NCI-H1048 (cell line): ENCODE results near the gene GPAT2.
"Not testable (repeated sequence)": the region's sequence is repeated elsewhere in the genome, so short reads cannot be mapped to it uniquely, and the experiment has no call there.

Experiments used
- DNase-seq: peaks from one replicate; lab custom pipeline; 2025; lab: John Stamatoyannopoulos, UW

Gene GPAT2

GRCh38 chr2:96064760-96065159, 30.0 kb upstream of the GPAT2 start:
- DNase-seq = not testable (repeated sequence)

GRCh38 chr2:96064047-96064675, 29.4 kb upstream of the GPAT2 start:
- DNase-seq = not testable (repeated sequence)

DNA sequence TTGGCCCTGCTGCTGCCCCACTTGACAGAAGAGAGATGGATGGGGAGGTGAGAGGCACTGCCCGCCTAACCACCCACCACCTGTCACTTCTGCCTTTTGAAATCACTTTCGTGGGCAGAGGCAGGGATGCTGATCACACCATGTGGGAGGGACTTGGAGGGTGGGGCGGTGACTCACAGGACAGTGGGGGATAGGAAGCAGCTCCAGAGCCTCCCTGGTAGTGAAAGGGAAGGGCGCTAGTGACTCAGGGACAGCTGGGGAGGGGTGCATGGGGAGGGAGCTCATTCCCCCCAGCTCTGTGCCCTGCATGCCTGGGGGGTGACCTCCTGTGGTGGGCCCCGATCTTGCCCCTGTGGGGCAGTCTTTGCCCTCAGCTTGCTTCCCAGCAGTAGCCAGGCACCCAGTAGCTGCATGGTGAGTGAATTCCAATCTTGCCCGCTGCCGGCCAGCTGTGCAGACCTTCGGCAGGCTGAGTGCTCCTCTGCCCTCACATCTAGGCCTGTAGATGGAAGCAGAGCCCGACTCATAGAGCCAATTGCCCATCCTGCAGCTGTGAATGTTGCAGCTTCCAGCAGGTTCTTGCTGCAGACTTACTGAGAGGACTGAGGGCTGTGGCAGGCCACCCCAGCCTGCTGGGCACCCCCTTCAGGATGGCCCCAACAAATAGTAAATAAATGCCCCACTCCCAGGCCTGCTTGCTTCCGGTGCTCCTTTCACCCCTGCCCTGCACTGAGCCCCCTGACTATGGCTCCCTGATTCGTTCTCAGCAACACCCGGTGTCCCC, 28.6 kb upstream of the GPAT2 start:
- DNase-seq = not testable (repeated sequence)

- not testable (repeated sequence) for DNase-seq
These were observed 27.8 kb upstream of the GPAT2 start for GRCh38 chr2:96062483-96062882.

DNA sequence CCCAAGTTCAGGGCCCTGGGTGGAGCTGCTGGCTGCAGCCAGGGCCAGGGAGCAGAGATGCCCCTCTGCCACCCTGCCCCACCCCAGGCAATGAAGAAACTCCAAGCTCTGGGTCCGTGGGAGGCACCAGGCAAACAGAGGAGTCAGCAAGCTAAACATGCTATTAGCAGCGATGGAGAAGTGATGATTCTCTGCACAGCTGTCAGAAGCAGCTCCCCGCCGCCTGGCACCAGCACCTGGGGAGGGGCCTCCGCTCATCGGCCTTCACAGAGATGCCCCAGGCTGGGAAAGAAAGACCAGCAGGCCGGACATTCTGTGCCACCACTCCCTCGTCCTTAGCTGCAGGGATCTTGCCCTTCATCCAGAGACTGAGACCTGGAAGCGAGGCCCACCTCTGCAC, 27.2 kb upstream of the GPAT2 start:
- DNase-seq = not testable (repeated sequence)

DNA sequence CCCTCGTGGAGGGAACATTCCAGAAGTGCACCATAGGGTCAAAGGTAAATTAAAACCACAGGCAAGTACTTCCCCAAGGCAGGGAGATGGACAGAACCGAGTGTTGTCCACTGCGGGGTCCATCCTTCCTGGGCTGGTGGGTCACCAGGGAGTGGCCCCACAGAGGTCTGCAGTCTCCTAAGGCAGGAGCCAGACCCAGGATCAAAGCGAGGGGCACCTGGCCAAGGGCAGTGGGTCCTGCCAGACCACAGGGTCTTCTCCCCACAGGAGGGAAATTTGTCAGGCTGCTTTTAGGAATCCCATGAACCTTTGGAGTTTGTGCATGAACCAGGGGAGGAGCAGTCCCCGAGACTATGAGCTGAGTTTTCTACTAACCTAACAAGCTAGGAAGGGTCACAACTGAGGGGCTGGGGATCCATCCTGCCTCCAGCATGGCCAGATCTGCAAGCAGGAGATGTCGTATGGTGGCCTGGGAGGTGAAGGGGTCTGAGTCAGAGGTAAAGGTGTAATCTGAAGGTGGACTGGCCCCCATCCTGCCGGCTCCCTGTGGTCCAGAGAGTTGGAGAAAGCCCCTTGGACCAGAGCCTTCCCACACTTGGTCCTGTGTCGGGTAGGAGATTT, 26.6 kb upstream of the GPAT2 start:
- not testable (repeated sequence) for DNase-seq

DNA sequence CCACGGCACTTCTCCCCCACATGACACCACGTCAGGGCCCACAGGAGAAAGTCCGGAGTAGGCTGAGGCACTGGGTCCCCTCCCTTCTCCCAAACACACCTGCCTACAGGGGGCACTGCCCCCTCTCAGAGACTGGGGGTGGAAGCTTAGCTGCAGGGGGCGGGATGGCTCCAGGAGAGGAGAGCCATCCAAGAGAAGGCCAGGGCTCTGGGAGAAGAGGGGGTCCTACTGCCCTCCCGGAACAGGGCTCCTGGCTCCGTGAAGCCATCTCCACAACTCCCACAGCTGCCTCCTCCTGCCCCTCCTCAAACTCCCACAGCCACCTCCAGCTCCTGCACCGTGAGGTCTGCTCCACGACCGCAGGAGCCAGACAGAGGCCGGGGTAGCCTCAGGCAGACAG, 25.6 kb upstream of the GPAT2 start:
- DNase-seq = not testable (repeated sequence)

GRCh38 chr2:96059443-96059842, 24.7 kb upstream of the GPAT2 start:
- DNase-seq = not testable (repeated sequence)

DNA sequence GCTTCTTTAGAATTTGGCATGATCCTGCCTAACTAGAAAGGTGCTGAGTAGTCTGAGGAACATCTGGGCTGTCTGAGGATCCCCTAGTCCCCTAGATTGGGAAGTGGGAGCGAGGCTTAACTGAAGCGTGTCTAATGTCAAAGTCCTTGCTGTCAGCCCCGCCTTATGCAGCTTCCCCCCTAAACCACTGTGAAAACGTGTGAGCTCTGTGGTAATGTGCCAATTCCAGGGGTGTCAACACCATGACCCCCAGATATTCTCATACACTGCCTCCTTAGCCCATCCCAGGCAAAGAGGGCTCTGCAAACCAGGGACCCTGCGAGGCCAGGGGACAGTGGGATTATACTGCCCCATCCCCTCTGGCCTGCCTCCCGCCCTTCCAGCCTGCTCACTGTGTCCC, 21.1 kb upstream of the GPAT2 start:
- DNase-seq = not testable (repeated sequence)

DNA sequence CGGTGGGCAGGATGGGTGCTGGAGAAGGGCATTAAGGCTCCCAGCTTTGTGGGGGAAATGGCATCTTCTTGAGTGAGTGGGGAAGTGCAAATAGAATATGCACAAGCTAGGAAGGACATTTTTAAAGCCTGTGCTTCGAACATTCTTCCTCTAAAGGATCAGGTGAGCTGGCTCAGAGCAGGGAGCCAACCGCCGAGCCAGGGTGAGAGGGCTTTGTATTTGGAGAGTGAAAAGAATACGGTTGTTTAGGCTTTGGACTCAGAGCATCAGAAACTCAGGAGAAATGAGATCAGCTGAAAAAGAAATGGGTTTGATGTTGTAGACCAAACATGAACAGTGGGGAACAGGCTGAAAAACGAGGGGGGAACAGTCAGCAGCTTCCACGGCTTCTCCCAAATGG, 19.8 kb upstream of the GPAT2 start:
- not testable (repeated sequence) for DNase-seq

DNA sequence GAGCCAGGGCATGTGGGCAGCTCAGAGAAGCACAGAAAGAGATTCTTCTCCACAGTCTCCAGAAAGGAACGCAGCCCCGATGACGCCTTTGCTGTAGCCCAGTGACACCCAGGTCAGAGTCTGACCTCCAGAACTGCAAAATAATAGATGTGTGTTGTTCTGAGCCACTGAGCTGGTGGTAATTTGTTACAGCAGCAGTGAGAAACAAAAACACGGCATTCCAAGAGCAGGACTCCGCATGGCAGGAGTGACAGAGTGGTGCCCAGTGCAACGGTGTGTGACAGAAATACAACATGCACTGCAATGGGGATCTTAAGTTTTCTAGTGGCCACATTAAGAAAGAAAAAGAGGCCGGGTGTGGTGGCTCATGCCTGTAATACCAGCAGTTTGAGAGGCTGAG, 18.7 kb upstream of the GPAT2 start:
- DNase-seq = not testable (repeated sequence)

DNA sequence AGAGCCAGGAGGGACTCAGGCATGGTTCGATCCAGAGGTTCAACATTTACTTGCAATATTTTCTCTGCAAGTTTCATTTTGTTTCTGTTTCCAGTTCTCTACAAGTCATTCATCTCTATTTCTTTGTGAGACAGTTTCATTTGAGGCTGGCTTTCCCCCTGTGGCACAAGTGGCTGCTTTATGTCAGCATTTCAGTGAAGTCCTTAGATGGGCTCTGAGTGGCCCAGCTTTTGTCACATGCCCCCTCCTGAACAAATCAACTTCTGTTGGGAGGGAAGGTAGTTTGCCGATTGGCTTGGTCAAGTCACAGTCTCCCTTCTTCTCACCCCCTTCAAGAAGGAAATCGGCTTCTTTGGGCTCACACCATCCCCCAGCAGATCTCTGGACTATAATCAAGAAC, 17.9 kb upstream of the GPAT2 start:
- not testable (repeated sequence) for DNase-seq

DNA sequence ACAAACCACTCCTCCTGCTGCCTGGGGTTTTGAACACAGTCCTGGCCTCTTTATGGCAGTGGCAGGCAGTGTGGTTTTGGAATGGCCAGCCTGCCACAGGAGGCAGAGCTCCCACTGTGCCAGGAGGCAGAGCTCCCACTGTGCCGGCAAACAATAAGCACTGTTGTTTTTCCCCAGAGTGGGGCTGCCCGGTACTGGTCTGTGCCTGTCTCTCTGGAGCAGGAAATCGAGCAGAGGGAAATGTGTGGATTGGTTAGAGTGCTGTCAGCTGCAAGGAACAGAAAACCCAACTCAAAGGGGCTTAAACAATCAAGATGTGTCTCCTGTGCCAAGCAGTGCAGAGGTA, 15.2 kb upstream of the GPAT2 start:
- DNase-seq = not testable (repeated sequence)

DNA sequence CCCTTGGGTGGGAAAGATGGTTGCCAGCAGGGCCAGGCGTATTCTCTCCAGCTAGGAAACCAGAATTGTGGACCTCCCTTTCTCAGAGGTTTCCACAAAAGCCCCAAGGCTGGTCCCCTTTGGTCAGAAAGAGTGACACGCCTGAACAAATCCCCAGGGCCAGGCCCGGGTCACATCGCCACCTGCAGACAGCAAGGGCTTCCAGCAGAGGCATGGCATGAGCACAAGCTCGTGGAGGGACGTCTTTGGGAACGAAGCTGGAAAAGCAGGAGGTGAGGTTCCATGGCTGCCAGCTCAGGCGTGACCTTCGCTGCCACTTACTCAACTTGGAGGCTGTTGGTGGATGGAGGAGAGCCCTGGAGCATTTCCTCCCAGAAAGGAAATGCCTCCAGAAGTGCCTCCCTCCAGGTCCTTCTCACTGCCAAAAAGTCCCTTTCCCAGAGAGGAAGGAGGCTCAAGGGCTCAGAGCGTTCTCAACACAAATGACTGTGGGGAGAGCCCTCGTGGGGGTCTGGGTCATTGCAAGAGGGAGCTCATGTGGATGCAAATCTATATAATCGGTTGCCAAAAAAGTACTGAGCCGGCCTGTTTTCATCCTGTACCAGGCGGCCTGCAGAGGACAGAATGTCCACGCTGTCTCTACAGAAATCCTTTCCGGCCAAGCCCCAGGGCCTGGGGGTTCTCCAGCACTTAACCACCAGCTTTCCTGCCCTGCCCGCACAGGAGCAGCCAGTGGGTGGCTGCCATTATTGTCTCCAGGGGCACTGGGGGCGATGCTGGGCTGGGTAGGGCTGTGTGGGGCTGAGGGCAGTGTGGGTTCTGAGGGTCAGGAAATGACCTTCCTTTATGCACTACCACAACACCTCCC, 14.6 kb upstream of the GPAT2 start:
- not testable (repeated sequence) for DNase-seq

GRCh38 chr2:96035554-96035953, 838 bp upstream of the GPAT2 start:
- not testable (repeated sequence) for DNase-seq

DNA sequence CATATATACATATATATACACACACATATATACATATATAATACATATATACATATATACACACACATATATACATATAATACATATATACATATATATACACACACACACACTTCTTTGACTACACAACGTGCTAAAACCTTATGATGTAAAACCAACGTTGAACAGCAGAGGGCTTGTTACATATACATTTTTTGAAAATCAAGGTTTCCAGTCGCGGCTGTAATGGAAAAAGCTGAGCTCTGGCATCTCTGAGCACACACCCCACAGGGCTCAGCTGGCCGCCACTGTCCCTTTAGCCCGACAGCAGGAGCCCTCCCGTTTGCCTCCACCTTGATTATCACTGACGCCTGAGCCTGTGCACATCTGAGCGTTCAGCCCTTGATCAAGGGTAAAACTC, 719 bp downstream of the GPAT2 start:
- not testable (repeated sequence) for DNase-seq

DNA sequence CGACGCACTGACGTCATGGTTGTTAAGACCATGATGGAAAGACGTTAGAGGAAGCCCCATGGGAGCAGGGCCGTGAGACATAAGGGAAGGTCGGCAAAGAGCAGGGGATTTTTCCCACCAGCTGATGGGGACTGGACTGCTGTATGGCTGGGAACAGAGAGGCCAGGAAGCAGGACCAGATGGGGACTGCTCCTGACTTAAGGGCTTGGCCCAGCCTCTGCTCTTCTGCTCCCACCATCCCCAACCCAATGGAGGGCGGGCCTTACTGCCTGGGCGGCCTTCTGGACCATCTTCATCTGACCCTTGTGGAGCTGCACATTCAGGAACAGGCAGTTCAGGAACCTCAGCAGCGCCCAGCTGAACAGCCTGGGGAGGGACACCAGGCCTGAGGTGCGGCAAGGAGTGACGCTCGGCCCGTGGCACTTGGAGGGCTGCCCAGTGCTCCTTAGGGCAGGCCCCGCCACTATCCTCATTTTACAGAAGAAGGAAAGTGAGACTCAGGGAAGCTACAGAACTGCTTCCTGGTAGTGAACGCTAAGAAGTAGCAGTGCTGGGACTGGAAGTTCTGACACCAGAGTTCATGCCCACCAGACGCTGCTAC, 6.9 kb downstream of the GPAT2 start:
- DNase-seq = not testable (repeated sequence)

- DNase-seq = not testable (repeated sequence)
These were observed 9.0 kb downstream of the GPAT2 start for GRCh38 chr2:96025755-96026154.

DNA sequence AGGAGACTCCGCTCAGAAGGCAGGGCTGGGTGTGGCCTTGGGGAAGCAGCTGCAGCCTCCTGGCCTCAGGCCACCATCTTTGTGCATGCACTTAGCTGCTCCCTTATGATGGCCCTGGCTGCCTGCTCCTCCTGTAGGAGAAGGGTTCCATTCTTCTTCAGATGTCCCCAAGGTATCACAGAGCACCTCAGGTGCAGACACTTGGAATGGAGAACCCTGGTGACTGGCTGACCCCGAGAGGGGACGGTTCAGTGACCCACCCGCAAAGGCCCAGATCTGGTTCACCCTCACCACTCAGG, 9.6 kb downstream of the GPAT2 start:
- DNase-seq = no peak

GRCh38 chr2:96024336-96025193, 10.2 kb downstream of the GPAT2 start:
- DNase-seq = no peak

- not testable (repeated sequence) for DNase-seq
These were observed 11.0 kb downstream of the GPAT2 start for GRCh38 chr2:96023701-96024100.
